Kidney epithelial cell (primary cell): ENCODE results near the gene LRRC31. TPM values are rescaled to one million over a fixed set of nuclear protein-coding genes. Genes with fewer than 3 reads are reported as not detected.
A peak's percentile ranks its signal among the peaks of the same experiment; 100 is the strongest.

Experiments
- DNase-seq: peaks from one replicate; pipeline ENCODE4 v3.0.0-alpha.2; 2010; ENCODE audit warnings: low read depth
- H3K27me3 ChIP-seq: 2 replicates; pipeline ENCODE4 v1.6.0; 2011; ENCODE audit warnings: low read length; ENCODE audit not compliant: control insufficient read depth, insufficient read depth
- H3K36me3 ChIP-seq: 2 replicates; pipeline ENCODE4 v1.5.1; 2011; ENCODE audit warnings: low read length; ENCODE audit not compliant: control insufficient read depth, insufficient read depth
- H3K4me3 ChIP-seq: 2 replicates; pipeline ENCODE4 v1.5.1; 2011; ENCODE audit warnings: low read depth, mild to moderate bottlenecking, control low read depth, low read length
- total RNA-seq: library from RNA; depleted of rRNA; stranded (reverse); fragments of >200 nt; gene quantifications from 2 replicates; pipeline ENCODE4 v1.2.3, GENCODE V29; 2015
- TF ChIP-seq, protein P1 (sequence below): IDR thresholded peaks from 2 replicates; pipeline ENCODE4 v1.5.1; 2011; ENCODE audit warnings: mild to moderate bottlenecking, moderate library complexity, low read length, control low read depth, inconsistent platforms; ENCODE audit not compliant: insufficient read depth, poor library complexity, severe bottlenecking

Gene LRRC31
- total RNA-seq = not detected in 2 replicates

DNA sequence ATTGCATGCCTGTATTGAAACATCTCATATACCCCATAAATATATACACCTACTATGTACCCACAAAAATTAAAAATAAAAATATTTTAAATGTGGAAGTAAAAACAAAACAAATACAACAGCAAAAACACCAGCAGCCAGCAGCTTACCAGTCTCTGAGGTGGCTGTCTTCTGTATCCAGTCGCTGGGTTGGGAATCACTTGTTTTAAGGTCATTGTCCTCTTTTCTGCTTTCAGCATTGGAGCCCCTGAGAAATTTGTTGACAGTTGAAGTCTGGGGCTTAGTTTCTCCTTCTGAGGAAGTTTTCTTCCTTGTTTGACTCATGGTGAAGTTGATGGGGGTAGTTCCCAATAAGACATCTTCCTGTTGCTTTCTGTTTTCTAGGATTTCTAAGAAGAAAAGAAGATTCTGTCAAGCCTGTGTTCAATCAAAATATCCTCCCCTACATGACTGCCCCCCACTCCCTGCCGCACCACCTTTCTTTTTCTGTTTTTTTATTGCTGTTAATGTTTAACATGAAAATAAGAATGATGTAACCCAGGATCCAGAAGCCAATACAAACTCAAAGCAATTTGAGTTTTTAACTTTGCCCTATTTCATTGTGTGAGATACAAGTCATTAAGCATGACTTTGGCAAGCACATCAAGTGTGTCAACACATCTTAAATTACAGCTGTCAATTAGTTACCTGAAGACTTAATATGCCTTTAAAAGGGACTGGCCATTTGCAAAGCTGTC is at the start of gene LRRC31:
TSS of gene LRRC31 (minus strand) at position 452 of the 737 bp plus-strand sequence. CDS start at position 324, 128 bp downstream.
- DNase-seq = peak; percentile 50
- no peaks in the 10 kb centered on the region for H3K36me3 ChIP-seq
- no peak within 1 kb of the TSS for H3K4me3 ChIP-seq
- H3K27me3 ChIP-seq = no peaks in the 10 kb centered on the region
- TF ChIP-seq, protein P1, sequence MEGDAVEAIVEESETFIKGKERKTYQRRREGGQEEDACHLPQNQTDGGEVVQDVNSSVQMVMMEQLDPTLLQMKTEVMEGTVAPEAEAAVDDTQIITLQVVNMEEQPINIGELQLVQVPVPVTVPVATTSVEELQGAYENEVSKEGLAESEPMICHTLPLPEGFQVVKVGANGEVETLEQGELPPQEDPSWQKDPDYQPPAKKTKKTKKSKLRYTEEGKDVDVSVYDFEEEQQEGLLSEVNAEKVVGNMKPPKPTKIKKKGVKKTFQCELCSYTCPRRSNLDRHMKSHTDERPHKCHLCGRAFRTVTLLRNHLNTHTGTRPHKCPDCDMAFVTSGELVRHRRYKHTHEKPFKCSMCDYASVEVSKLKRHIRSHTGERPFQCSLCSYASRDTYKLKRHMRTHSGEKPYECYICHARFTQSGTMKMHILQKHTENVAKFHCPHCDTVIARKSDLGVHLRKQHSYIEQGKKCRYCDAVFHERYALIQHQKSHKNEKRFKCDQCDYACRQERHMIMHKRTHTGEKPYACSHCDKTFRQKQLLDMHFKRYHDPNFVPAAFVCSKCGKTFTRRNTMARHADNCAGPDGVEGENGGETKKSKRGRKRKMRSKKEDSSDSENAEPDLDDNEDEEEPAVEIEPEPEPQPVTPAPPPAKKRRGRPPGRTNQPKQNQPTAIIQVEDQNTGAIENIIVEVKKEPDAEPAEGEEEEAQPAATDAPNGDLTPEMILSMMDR = no peak

DNA sequence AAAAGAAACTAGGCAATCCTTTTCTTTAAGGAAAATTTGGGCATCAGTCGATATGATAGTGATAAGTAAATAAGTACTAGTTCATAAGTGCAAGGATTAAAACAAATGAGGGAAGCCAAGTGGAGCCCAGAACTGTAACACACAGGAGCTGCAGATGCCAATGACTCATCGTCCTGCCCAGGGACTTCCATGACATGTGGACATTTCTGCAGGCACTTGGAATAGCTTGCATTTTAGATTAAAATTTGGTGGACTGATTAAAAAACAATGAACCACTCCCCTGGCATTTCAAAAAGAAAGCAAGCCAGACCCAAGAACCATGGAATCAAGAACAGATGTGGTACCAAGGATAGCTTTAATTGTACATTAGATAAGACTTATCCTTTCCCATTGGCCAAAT is 44.6 kb upstream of the LRRC31 start:
- no peak overlapping the region for H3K4me3 ChIP-seq
- no peaks in the 10 kb centered on the region for H3K36me3 ChIP-seq
- peak; percentile 9 for DNase-seq
- TF ChIP-seq, protein P1 = no peak
- no peaks in the 10 kb centered on the region for H3K27me3 ChIP-seq

DNA sequence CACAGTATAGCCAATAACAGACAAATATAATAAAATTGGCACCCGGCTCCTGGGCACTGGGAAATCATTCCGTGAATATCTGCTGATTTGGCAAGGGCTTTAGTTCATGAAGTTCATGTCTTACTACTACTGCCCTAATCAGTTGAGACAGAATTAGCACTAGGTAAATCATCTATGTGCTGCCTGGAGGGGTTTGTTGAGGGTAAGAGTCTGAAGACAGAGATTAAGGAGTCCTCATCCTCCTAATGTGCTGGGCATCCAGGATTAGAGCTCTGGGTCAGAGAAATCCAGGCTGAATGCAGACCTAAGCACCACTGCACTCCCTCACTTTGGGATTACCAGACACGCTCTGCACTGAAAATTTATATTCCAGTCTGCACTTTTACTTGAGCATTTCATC is 43.6 kb upstream of the LRRC31 start:
- Histone ChIP-seq H3K4me3 (no peak overlapping the region), H3K36me3 (no peaks in the 10 kb centered on the region), H3K27me3 (no peaks in the 10 kb centered on the region)
- TF ChIP-seq, protein P1 = no peak
- DNase-seq = no peak

DNA sequence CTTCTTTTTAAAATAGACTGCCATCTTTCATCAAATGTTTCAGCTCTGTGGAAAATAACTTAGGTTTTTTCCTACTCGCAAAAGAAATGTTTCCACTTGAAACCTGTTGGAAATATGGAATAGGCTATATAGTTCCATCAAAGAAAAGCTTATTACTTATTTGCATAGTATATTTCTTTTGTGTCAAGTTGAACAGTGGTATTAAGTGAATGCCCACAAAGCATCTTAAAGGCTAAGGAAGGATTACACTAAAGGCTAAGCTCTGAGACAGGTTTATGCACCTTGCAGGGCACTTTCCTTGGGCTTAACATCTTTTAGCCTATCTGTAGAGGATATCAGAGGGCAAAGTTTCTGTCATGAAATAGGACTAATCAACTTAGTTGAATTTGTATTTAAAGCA is 41.5 kb upstream of the LRRC31 start, which contains the start of gene SAMD7:
TSS of gene SAMD7 (plus strand) at position 301 of the 400 bp plus-strand sequence. CDS start 7,927 bp downstream, outside the sequence.
- Histone ChIP-seq H3K27me3 (no peaks in the 10 kb centered on the region), H3K4me3 (no peak within 1 kb of the TSS), H3K36me3 (no peaks in the 10 kb centered on the region)
- no peak for DNase-seq
- TF ChIP-seq, protein P1 = no peak

DNA sequence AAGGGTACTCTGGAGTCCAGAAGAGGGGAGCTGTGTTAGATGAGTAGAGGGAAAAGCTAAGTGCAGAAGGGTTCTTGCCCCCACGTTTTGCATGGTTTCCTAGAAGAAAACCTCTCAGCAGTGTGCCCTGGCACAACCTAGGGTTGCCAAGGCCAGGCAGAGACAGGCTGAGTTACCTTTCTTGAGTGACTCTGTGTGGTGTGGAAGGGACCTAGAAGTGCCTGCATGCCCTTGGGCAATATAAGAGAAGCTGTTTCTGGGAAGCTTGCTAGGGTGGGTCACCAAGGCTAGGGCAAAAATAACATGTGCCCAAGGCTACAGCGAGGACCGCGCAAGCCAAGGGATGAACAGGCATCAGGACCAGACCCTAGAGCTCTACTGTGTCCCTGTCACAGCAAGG is 38.2 kb upstream of the LRRC31 start:
- no peak overlapping the region for H3K4me3 ChIP-seq

More for the DNA sequence above, 38.2 kb upstream of the LRRC31 start:
- DNase-seq = no peak
- TF ChIP-seq, protein P1 = no peak
- Histone ChIP-seq H3K27me3 (no peaks in the 10 kb centered on the region), H3K36me3 (no peaks in the 10 kb centered on the region)
